Ascending aorta (tissue), 2 donors: ENCODE data around the gene ABCA13. TPM values are rescaled to one million over a fixed set of nuclear protein-coding genes. Genes with fewer than 3 reads are reported as not detected.

Source experiments
- DNase-seq, 2 donors: peaks; one replicate each; pipeline ENCODE4 v3.0.0-alpha.2; 2019; ENCODE audit warnings: low spot score in 2 of 2
- H3K27ac ChIP-seq, 2 donors: fragments of 200-600 bp; sonication (generic); one replicate each; pipeline ENCODE4 v1.5.1; 2016 to 2017; ENCODE audit warnings: mild to moderate bottlenecking in 1 of 2
- H3K27me3 ChIP-seq: fragments of 200-600 bp; sonication (generic); one replicate; pipeline ENCODE4 v1.5.1; 2017
- H3K36me3 ChIP-seq, 2 donors: fragments of 200-600 bp; sonication (generic); one replicate each; pipeline ENCODE4 v1.5.1; 2016
- H3K4me1 ChIP-seq, 2 donors: fragments of 200-600 bp; sonication (generic); one replicate each; pipeline ENCODE4 v1.5.1; 2016 to 2017; ENCODE audit warnings: mild to moderate bottlenecking in 1 of 2
- H3K4me3 ChIP-seq, 2 donors: fragments of 200-600 bp; sonication (generic); one replicate each; pipeline ENCODE4 v1.5.1; 2016 to 2017; ENCODE audit warnings: mild to moderate bottlenecking in 1 of 2
- H3K9me3 ChIP-seq, 2 donors: fragments of 200-600 bp; sonication (generic); one replicate each; pipeline ENCODE4 v1.5.1; 2016
- CTCF ChIP-seq, 3 experiments: fragments of 200-600 bp in 2 of 3; fragments of 450-650 bp in 1 of 3; sonication (generic) in 2 of 3; IDR thresholded peaks; one replicate each; pipeline ENCODE4 v1.5.1; 2016 to 2019; ENCODE audit warnings: antibody characterized with exemption in 3 of 3, mild to moderate bottlenecking in 1 of 3, moderate library complexity in 1 of 3
- intact Hi-C: fragments of 100-400 bp; cut with DNase I; formaldehyde crosslinking; loops from one replicate; pipeline ENCODE4 v1.15.1; 2023
- total RNA-seq: library from RNA; depleted of rRNA; stranded (reverse); fragments of >200 nt; gene quantifications from one replicate; pipeline ENCODE4 v1.1.0, GENCODE V29; 2016

Gene ABCA13
- total RNA-seq, 1 donor from 2014 or later: not detected

GRCh38 chr7:48165157-48165556 is 6.1 kb upstream of the ABCA13 start:
- no peaks in the 10 kb centered on the region for H3K36me3 ChIP-seq
- DNase-seq: no peak
- H3K27me3 ChIP-seq: no peaks in the 10 kb centered on the region
- H3K9me3 ChIP-seq: no peaks in the 10 kb centered on the region
- H3K27ac ChIP-seq: no peak overlapping the region
- H3K4me3 ChIP-seq: no peak overlapping the region
- TF ChIP-seq CTCF (IDR thresholded peaks at IDR 0.05): no peak
- intact Hi-C loops: no loop called here
- H3K4me1 ChIP-seq: no peaks in the 10 kb centered on the region

- intact Hi-C loops: no loop called here
- no peaks in the 10 kb centered on the region for H3K9me3 ChIP-seq
- no peaks in the 10 kb centered on the region for H3K4me1 ChIP-seq
- H3K4me3 ChIP-seq: no peak overlapping the region
- H3K27me3 ChIP-seq: no peaks in the 10 kb centered on the region
- no peak for TF ChIP-seq CTCF (IDR thresholded peaks at IDR 0.05)
- no peak for DNase-seq
- H3K27ac ChIP-seq: no peak overlapping the region
- no peaks in the 10 kb centered on the region for H3K36me3 ChIP-seq
Measured at GRCh38 chr7:48168159-48168558, 3.1 kb upstream of the ABCA13 start.

- Histone ChIP-seq H3K27ac (no peak overlapping the region), H3K36me3 (no peaks in the 10 kb centered on the region), H3K4me3 (no peak overlapping the region), H3K4me1 (no peaks in the 10 kb centered on the region), H3K9me3 (no peaks in the 10 kb centered on the region), H3K27me3 (no peaks in the 10 kb centered on the region)
- no peak for DNase-seq
- intact Hi-C loops: no loop called here
- TF ChIP-seq CTCF (IDR thresholded peaks at IDR 0.05): no peak
Measured at GRCh38 chr7:48170506-48170905, 752 bp upstream of the ABCA13 start.

- no peaks in the 10 kb centered on the region for H3K27me3 ChIP-seq
- no peak for DNase-seq
- H3K4me1 ChIP-seq: no peaks in the 10 kb centered on the region
- no peak overlapping the region for H3K27ac ChIP-seq
- H3K36me3 ChIP-seq: no peaks in the 10 kb centered on the region
- intact Hi-C loops: no loop called here
- no peaks in the 10 kb centered on the region for H3K9me3 ChIP-seq
- no peak for TF ChIP-seq CTCF (IDR thresholded peaks at IDR 0.05)
- H3K4me3 ChIP-seq: no peak overlapping the region
Measured at GRCh38 chr7:48173313-48173712, 2.1 kb downstream of the ABCA13 start.

GRCh38 chr7:48173756-48174382 is 2.6 kb downstream of the ABCA13 start:
- Histone ChIP-seq H3K27ac (no peak overlapping the region), H3K9me3 (no peaks in the 10 kb centered on the region), H3K4me3 (no peak overlapping the region), H3K36me3 (no peaks in the 10 kb centered on the region), H3K4me1 (no peaks in the 10 kb centered on the region), H3K27me3 (no peaks in the 10 kb centered on the region)
- no peak for DNase-seq
- intact Hi-C loops: no loop called here
- TF ChIP-seq CTCF (IDR thresholded peaks at IDR 0.05): no peak

GRCh38 chr7:48175019-48175418 is 3.8 kb downstream of the ABCA13 start:
- H3K36me3 ChIP-seq: no peaks in the 10 kb centered on the region
- intact Hi-C loops: no loop called here
- TF ChIP-seq CTCF (IDR thresholded peaks at IDR 0.05): no peak
- no peaks in the 10 kb centered on the region for H3K27me3 ChIP-seq
- no peaks in the 10 kb centered on the region for H3K4me1 ChIP-seq
- no peaks in the 10 kb centered on the region for H3K9me3 ChIP-seq
- DNase-seq: no peak
- no peak overlapping the region for H3K27ac ChIP-seq
- no peak overlapping the region for H3K4me3 ChIP-seq
